H1 (cell line): ENCODE measurements around the gene RUNX1. TPM values are rescaled to one million over a fixed set of nuclear protein-coding genes. Genes with fewer than 3 reads are reported as not detected.

ENCODE experiments used
- CEBPB ChIP-seq: IDR thresholded peaks from 2 replicates; pipeline ENCODE4 v1.6.1; 2012; ENCODE audit warnings: low read depth, low read length
- JUND ChIP-seq: IDR thresholded peaks from 2 replicates; pipeline ENCODE4 v1.6.1; 2011; ENCODE audit warnings: mild to moderate bottlenecking, improper control_type of control experiment, low read length
- SP2 ChIP-seq: IDR thresholded peaks from 2 replicates; pipeline ENCODE4 v1.6.1; 2012; ENCODE audit warnings: mild to moderate bottlenecking, low read length, inconsistent platforms
- ZNF274 ChIP-seq: IDR thresholded peaks from 2 replicates; pipeline ENCODE4 v1.7.0; 2012; ENCODE audit warnings: low read length, borderline replicate concordance; ENCODE audit errors: extremely low read depth
- polyA plus RNA-seq, 7 experiments: library from polyadenylated mRNA; depleted of rRNA in 3 of 7; stranded (reverse) in 5 of 7; unstranded in 2 of 7; fragments of >200 nt in 5 of 7; fragments of 200-250 nt in 2 of 7; gene quantifications; 1 replicate in 5 of 7; 2 replicates in 1 of 7; 4 replicates in 1 of 7; pipeline versions ENCODE4 v1.2.1 to v1.2.3, GENCODE V29; 2011 to 2013; ENCODE audit warnings: missing spikeins in 2 of 7, mixed read lengths in 2 of 7
- total RNA-seq: library from RNA; stranded (reverse); fragmentation: NEBNext Ultra II Directional; extraction: Animal tissue kit (Norgen Biotek cat#: 25700); gene quantifications from 2 replicates; pipeline ENCODE4 v1.2.1, GENCODE V29; 2021

RUNX1 gene
- total and polyA plus RNA-seq, 2 of the 8 experiments (the other 6 are each of a cell fraction or from before 2014, with no cell fraction given), result 0.20 to 0.60 TPM

GRCh38 chr21:35083246-35083645 lies 34.1 kb upstream of the RUNX1 start (continued):
- TF ChIP-seq JUND (no peak), SP2 (no peak), CEBPB (no peak), ZNF274 (no peak)
